ENCODE measurements around the gene MIPOL1.
"Not testable (repeated sequence)": the region's sequence is repeated elsewhere in the genome, so short reads cannot be mapped to it uniquely, and the experiment has no call there.

DNA sequence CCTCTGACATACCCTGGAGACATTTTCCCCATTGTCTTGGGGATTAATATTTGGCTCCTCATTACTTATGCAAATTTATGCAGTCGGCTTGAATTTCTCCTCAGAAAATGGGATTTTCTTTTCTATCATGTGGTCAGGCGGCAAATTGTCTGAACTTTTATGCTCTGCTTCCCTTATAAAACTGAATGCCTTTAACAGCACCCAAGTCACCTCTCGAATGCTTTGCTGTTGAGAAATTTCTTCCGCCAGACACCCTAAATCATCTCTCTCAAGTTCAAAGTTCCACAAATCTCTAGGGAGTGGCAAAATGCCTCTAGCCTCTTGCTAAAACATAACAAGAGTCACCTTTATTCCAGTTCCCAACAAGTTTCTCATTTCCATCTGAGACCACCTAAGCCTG, 27.9 kb downstream of the MIPOL1 start:
- TF ChIP-seq, protein P1, sequence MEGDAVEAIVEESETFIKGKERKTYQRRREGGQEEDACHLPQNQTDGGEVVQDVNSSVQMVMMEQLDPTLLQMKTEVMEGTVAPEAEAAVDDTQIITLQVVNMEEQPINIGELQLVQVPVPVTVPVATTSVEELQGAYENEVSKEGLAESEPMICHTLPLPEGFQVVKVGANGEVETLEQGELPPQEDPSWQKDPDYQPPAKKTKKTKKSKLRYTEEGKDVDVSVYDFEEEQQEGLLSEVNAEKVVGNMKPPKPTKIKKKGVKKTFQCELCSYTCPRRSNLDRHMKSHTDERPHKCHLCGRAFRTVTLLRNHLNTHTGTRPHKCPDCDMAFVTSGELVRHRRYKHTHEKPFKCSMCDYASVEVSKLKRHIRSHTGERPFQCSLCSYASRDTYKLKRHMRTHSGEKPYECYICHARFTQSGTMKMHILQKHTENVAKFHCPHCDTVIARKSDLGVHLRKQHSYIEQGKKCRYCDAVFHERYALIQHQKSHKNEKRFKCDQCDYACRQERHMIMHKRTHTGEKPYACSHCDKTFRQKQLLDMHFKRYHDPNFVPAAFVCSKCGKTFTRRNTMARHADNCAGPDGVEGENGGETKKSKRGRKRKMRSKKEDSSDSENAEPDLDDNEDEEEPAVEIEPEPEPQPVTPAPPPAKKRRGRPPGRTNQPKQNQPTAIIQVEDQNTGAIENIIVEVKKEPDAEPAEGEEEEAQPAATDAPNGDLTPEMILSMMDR (IDR thresholded peaks at IDR 0.05): not testable (repeated sequence)
- TF ChIP-seq POLR2A (IDR thresholded peaks at IDR 0.05): not testable (repeated sequence)
